ENCODE results near the gene LCN6. TPM values are rescaled to one million over a fixed set of nuclear protein-coding genes. Genes with fewer than 3 reads are reported as not detected.
A peak's percentile ranks its signal among the peaks of the same experiment; 100 is the strongest.
"Not testable (repeated sequence)": the region's sequence is repeated elsewhere in the genome, so short reads cannot be mapped to it uniquely, and the experiment has no call there.

LCN6 gene
- total RNA-seq, 1 donor from 2014 or later: not detected

GRCh38 chr9:136711751-136712689 is 36.3 kb downstream of the LCN6 start, which contains the start of gene DIPK1B:
Gene DIPK1B (plus strand): TSS chr9:136712572. CDS start chr9:136712666, 94 bp downstream.
- DNase-seq (ENCODE audit: low read depth): no peak
- TF ChIP-seq, protein P1, sequence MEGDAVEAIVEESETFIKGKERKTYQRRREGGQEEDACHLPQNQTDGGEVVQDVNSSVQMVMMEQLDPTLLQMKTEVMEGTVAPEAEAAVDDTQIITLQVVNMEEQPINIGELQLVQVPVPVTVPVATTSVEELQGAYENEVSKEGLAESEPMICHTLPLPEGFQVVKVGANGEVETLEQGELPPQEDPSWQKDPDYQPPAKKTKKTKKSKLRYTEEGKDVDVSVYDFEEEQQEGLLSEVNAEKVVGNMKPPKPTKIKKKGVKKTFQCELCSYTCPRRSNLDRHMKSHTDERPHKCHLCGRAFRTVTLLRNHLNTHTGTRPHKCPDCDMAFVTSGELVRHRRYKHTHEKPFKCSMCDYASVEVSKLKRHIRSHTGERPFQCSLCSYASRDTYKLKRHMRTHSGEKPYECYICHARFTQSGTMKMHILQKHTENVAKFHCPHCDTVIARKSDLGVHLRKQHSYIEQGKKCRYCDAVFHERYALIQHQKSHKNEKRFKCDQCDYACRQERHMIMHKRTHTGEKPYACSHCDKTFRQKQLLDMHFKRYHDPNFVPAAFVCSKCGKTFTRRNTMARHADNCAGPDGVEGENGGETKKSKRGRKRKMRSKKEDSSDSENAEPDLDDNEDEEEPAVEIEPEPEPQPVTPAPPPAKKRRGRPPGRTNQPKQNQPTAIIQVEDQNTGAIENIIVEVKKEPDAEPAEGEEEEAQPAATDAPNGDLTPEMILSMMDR (conservative IDR thresholded peaks at IDR 0.05; ENCODE audit: low read depth, low read length): no peak
- H3K4me3 ChIP-seq (ENCODE audit: low read depth, low read length): peak within 1 kb of the TSS; percentile 38

GRCh38 chr9:136711219-136711648 is 37.1 kb downstream of the LCN6 start:
- DNase-seq (ENCODE audit: low read depth): not testable (repeated sequence)

GRCh38 chr9:136710543-136710942 is 37.8 kb downstream of the LCN6 start:
- no peak for DNase-seq (ENCODE audit: low read depth)
- TF ChIP-seq, protein P1 (conservative IDR thresholded peaks at IDR 0.05; ENCODE audit: low read depth, low read length): no peak
- H3K4me3 ChIP-seq (ENCODE audit: low read depth, low read length): no peak overlapping the region

More at GRCh38 chr9:136711219-136711648, 37.1 kb downstream of the LCN6 start:
- H3K4me3 ChIP-seq (ENCODE audit: low read depth, low read length): not testable (repeated sequence)

GRCh38 chr9:136709454-136710109 is 38.7 kb downstream of the LCN6 start:
- DNase-seq (ENCODE audit: low read depth): no peak
- no peak overlapping the region for H3K4me3 ChIP-seq (ENCODE audit: low read depth, low read length)
- TF ChIP-seq, protein P1 (conservative IDR thresholded peaks at IDR 0.05; ENCODE audit: low read depth, low read length): no peak

DNA sequence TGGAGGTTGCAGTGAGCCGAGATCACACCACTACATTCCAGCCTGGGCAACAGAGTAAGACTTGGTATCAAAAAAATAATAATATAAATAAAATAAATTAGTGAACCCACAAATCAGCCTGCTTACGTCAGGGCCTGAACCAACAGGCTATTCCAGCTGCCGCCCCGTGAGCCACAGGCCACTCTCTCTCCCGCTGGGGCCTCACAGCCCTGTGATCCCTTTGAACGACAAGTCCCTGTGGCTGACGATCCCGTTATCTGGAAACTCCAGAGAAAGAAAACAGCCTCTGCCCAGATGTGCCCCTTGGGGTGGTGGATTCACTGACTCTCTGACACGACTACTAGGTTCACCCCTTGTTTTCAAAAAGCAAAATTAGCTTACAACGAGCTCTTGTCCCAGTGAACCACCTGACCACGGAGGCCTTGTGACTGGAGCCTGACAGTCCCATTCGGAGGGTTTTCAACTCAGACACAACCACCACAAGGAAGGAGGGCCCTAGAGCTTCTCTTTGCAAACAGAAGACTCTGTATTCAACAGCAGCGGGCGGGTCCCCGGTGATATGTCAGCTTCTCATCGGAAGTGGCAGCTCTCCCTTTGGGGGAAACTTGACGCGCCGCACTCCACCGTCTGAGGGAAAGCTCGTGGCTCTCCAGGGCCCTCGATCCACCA is 40.3 kb downstream of the LCN6 start:
- H3K4me3 ChIP-seq (ENCODE audit: low read depth, low read length): no peak overlapping the region
- TF ChIP-seq, protein P1 (conservative IDR thresholded peaks at IDR 0.05; ENCODE audit: low read depth, low read length): no peak
- no peak for DNase-seq (ENCODE audit: low read depth)

DNA sequence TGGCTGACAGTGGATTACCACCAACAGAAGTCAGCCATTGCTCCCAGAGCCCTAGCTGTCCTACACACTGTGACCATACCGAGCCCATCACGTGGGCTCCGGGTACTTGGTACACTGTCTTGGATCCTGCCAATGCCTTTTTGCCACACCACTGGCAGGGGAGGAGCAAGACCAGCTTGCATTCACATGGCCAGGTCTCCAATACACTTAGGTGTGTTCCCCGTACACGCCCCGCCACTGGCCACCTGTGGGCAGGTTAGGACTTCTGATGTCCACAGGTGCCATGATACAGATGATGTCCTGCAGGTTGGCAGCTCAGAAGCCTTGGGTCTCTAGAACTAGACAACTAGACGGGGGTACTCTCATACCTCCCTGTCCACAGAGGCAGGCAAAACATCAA is 41.3 kb downstream of the LCN6 start:
- H3K4me3 ChIP-seq (ENCODE audit: low read depth, low read length): no peak overlapping the region
- DNase-seq (ENCODE audit: low read depth): no peak
- TF ChIP-seq, protein P1 (conservative IDR thresholded peaks at IDR 0.05; ENCODE audit: low read depth, low read length): no peak

- TF ChIP-seq, protein P1 (conservative IDR thresholded peaks at IDR 0.05; ENCODE audit: low read depth, low read length): no peak
- H3K4me3 ChIP-seq (ENCODE audit: low read depth, low read length): no peak overlapping the region
- DNase-seq (ENCODE audit: low read depth): no peak
Observed at GRCh38 chr9:136705564-136705963, 42.8 kb downstream of the LCN6 start.

- not testable (repeated sequence) for H3K4me3 ChIP-seq (ENCODE audit: low read depth, low read length); DNase-seq (ENCODE audit: low read depth)
Observed at GRCh38 chr9:136704741-136705140, 43.6 kb downstream of the LCN6 start.

All from epithelial cell of proximal tubule (primary cell).